A172 (cell line): ENCODE measurements around the gene CABLES1. TPM values are rescaled to one million over a fixed set of nuclear protein-coding genes. Genes with fewer than 3 reads are reported as not detected.
"Not testable (repeated sequence)": the region's sequence is repeated elsewhere in the genome, so short reads cannot be mapped to it uniquely, and the experiment has no call there.

Experiments used
- DNase-seq: peaks from one replicate; pipeline ENCODE4 v3.0.0-alpha.2; 2015; ENCODE audit warnings: low spot score
- total RNA-seq: library from RNA; depleted of rRNA; stranded (reverse); fragments of >200 nt; shearing (Covaris generic); gene quantifications from 2 replicates; pipeline ENCODE4 v1.2.3, GENCODE V29; 2014

Gene CABLES1
- total RNA-seq, 1 experiment from 2014 or later, result 11.3 TPM

GRCh38 chr18:23238651-23239349 is 103.5 kb downstream of the CABLES1 start:
- DNase-seq, result no peak

DNA sequence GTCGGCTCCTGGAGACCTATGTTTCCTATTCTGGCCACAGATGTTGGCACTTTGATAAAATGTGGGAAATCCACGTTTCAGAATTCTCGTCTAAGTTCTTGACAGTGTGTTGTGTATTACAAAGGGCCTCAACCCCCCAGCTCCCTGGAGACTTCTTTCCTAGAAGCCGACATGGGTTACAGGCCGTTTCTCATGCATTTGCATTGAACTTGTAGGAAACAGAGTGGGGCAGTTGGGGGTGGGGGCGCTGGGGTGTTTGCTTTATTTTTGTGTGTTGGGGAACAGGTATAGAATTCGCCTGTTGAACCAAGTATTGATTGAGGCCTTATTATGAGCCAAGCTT is 104.0 kb downstream of the CABLES1 start:
- no peak for DNase-seq

GRCh38 chr18:23239885-23240608 is 104.8 kb downstream of the CABLES1 start:
- no peak for DNase-seq

DNA sequence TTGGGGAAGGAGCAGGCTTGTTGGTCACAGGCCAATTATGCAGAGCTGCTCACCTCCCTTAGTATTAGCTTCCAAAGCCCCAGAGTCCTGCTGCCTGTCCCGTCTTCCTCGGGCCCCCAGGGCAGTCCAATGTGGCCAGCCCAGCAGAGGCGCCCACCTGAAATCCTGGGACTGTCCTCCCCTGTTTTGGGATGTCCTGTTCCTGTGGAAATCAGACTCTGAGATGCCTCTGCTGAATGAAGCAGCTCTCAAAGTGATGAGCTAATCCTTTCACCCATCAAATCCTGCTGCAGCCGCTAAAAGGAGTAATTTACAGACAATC is 105.3 kb downstream of the CABLES1 start:
- DNase-seq, result no peak

- not testable (repeated sequence) for DNase-seq
These were observed 106.7 kb downstream of the CABLES1 start for GRCh38 chr18:23241833-23242496.

GRCh38 chr18:23243178-23243577 is 107.9 kb downstream of the CABLES1 start:
- DNase-seq, result no peak

DNA sequence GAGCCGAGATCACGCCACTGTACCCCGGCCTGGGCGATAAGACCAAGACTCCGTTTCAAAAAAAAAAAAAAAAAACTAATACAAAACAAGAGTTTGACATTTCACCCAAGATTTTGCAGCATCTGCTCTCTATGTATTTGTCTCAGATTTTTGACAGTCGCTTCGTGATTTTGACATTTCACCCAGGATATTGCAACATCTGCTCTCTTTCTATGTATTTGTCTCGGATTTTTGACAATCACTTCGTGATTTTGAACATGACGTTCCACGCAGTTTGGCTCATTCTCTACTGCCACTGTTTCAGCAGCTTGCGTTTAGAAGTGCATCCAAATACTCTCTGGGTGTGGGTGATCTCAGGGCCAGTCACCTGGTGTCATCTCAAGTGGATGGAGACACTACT is 108.5 kb downstream of the CABLES1 start:
- DNase-seq, result no peak

DNA sequence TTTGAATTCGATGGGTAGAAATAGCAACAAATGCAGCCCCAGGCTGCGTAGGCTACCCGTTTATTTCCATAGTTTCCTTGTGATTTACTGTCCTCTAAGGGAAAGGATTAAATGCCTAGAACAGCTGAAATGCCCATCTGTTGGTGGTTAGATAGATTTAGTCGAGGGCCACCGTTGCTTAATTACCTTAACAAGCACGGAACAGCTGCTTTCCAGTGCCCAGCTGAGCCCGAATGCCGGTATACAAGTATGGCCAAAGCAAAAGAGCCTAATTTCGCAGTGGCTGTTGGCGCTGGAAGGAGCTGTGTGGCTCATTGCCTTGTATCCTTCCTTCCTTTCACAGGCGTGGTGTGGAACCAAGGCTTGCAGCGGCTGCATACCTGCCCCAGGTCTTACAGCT is 109.1 kb downstream of the CABLES1 start:
- DNase-seq, result no peak

DNA sequence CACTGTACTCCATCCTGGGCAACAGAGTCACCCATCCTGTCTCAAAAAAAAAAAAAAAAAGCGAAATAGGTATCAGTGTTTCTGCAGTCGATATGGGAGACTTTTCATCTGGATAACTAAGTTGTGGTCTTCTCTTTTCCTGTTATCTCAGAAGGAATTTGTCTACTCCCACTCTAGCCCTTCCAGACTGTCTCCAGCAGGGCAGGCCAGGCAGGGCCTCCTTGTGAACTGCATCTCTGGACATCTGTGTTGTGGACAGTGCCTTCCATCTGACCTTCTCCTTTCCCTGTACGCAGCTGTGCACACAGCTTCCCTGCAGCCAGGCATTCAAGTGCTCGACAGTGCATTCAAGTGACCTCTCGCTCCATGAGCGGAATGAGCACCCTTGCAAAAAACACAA is 110.2 kb downstream of the CABLES1 start:
- DNase-seq, result no peak

DNA sequence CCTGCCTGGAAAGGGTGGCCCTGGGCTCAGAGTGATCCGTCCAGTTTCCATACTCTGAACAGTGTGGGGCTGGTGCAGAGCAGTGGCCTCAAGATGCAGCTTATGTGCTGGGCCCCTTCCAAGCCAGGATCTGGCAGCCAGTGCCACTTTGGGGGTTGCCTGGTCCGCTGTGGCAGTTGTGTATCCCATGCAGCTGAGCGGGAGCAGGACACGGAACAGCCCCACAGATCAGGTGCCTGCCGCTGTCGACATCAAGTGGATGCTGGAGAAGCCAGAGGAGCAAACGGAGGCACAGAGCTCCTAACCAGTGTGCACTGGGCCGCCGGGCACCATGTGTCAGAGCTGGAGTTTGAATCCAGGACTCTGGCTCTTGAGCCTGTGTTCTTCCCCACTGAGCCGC is 112.0 kb downstream of the CABLES1 start:
- DNase-seq, result no peak

- no peak for DNase-seq
These were observed 112.6 kb downstream of the CABLES1 start for GRCh38 chr18:23247896-23248295.

GRCh38 chr18:23248826-23249225 is 113.5 kb downstream of the CABLES1 start:
- no peak for DNase-seq

DNA sequence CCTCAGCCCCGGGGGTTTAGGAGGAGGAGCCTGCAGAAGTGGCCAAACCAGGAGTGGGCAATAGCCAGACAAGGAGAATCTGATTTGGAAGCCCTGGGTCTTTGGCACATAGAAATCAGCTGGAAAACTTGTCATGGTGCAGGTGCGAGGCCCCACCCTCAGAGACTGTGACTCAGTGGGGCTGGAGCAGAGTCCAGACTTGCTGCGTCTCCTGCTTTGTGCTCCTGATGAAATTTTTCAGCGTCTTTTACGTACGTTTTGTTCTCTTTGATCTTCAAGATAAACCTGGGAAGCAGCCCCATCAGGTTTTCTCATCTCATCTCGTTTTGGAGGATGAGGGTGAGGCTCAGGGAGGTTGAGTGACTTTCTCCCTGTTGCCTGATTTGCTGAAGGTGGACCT is 114.1 kb downstream of the CABLES1 start:
- DNase-seq, result no peak

DNA sequence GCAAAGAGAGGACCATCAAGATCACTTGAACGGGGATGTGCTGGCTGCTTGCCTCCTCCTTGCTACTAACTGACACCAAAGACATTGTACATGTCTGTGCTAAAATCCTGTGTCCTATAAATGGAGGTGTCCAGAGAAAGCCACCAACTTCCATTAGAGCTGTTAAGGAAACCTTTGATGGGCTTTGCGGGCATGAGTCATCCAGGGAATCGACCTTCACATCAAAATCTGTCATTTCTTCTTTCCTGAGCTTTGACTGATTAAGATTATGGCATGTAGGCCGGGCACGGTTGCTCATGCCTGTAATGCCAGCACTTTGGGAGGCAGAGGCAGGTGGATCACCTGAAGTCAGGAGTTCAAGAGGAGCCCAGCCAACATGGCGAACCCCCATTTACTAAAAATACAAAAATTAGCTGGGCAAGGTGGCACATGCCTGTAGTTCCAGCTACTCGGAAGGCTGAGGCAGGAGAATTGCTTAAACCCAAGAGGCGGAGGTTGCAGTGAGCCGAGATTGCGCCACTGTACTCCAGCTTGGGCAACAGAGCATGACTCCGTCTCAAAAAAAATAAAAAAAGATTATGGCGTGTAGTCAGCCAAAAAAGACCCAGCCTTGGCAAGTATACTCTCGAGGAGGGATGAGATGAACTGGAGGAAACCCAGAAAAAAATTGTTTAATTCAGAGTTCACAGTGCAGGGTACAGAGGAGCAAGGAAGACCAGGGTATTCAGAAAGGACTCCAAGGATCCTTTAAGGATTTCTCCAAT is 115.8 kb downstream of the CABLES1 start:
- DNase-seq, result no peak

DNA sequence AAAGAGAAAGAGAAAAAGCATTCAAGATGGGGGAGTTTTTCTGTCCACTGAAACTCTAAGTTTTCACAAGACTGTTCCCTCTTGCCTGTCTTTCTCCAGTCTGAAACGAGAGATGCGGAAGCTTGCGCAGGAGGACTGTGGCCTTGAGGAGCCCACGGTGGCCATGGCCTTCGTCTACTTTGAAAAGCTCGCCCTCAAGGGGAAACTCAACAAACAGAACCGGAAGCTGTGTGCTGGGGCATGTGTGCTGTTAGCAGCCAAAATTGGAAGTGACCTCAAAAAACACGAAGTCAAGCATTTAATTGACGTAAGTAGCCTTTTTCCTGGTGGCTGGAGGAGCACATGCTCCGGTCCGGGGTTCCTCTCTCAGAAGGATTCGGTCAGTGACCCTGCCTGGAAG is 118.3 kb downstream of the CABLES1 start:
- DNase-seq, result no peak

GRCh38 chr18:23257137-23257536 is 121.9 kb downstream of the CABLES1 start:
- no peak for DNase-seq

GRCh38 chr18:23257686-23258565 is 122.6 kb downstream of the CABLES1 start:
- peak; percentile 76 for DNase-seq

DNA sequence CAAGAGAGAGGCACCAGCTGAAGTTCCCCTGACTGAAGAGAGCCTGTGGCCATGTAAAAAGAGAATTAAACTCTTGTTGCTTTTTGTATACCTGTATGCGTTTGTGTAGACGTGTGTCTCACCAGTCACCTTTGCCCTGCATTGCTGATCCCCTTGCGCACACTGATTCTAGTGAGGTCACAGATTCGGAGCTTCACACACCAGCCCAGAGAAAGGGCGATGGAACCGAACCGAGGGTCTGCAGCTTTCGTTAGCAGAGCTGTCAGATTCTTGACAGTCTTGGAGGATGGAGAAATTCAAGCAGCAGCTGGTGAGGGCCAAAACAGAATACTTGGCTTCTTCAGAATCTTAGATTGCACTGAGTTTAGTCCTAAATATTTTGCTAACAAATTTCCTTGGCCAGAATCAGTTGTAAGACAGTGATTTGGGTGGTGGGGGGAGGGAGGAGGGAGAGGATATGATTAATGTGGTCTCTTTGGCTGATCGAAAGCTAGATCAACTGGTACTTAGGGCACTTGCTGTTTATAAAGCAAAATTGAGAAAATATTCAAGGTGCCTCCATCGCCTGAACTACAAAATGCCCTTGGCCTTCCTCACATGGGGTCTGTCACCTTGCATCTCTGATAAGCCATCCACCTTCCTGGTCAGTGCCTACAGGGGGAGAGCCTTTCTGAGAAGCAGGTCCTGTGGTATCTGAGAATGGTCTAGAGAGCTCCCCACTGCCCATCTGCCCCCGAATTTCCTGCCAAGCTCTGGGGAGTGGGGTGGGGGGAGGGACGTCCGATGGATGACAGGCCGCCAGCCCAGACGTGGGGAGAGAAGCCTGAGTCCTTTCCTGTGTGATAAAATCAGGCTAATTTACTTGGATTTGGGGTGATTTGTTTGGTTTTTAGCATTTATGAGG is 123.5 kb downstream of the CABLES1 start:
- DNase-seq, result no peak

DNA sequence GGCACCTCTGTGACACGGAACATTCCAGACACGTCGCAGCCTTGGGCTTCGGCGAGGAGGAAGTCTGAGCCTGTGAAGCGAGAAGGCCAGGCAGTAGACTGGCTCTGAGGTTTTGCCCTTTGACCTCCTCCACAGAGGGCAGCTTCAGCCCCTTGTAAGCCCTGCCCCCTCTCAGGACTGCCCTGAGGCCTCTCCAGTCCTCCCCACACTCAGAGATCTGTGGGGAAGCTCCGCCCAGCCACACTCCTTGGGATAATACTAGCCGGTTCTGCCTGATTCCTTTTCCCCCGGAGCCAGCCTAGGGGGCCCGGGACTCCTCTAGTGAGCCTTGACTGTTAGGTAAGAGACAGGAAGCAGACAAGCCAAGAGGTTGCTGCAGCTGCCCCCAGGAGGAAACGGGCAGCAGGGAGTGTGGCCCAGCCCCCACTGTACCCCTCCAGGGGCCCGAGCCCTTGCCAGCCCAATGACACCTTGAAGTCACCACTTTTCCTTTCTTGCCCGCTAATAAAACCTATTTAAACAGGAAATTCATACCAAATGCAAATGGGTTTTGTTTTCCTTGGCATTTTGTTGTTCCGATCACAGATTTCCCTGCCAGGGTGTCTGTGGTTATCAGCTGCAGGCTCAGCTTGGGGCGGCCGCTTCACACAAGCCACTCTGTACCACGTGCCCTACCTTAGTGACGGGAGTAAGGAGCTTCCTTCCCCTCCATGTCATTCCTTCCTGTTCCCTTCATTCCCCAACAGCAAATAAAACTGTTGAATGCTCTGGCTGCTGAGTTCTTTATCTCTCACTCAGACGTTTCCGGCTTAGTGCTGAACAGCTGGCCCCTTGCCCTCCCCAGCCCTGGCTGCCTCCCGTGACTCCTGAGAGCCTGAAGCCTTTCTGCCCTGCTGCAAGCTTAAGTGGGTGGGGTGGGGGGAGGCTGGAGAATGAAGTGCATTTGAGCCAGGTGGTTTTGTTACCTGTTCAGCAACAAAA is 124.7 kb downstream of the CABLES1 start:
- DNase-seq, result peak; percentile 96
